Right lobe of liver (tissue), 6 donors: ENCODE measurements around the gene CHMP2B. TPM values are rescaled to one million over a fixed set of nuclear protein-coding genes. Genes with fewer than 3 reads are reported as not detected.

ENCODE experiments used
- ATAC-seq, 4 donors: fragments of 200-7000 bp; cut with Tn5 transposase; one replicate each; pipeline ENCODE4 v1.9.1; 2020; ENCODE audit warnings: mild to moderate bottlenecking in 4 of 4, moderate library complexity in 4 of 4
- DNase-seq, 3 donors: peaks; one replicate each; pipeline ENCODE4 v3.0.0-alpha.2; 2020
- H3K27ac ChIP-seq, 3 donors: fragments of 200-600 bp; one replicate each; pipeline ENCODE4 v1.8.0; 2022
- H3K27me3 ChIP-seq, 2 donors: fragments of 200-600 bp; one replicate each; pipeline ENCODE4 v1.8.0; 2022
- H3K36me3 ChIP-seq, 4 donors: fragments of 200-600 bp; sonication (generic) in 1 of 4; one replicate each; pipeline versions ENCODE4 v1.5.1 to v1.8.0; 2017 to 2022; ENCODE audit warnings: control low read depth in 1 of 4
- H3K4me1 ChIP-seq, 4 donors: fragments of 200-600 bp; sonication (generic) in 1 of 4; one replicate each; pipeline versions ENCODE4 v1.5.1 to v1.8.0; 2017 to 2022; ENCODE audit warnings: control low read depth in 1 of 4
- H3K4me3 ChIP-seq, 3 donors: fragments of 200-600 bp; one replicate each; pipeline ENCODE4 v1.8.0; 2022
- H3K9me3 ChIP-seq, 4 donors: fragments of 200-600 bp; sonication (generic) in 1 of 4; one replicate each; pipeline versions ENCODE4 v1.5.1 to v1.8.0; 2017 to 2022; ENCODE audit warnings: control low read depth in 1 of 4
- POLR2A ChIP-seq: fragments of 450-650 bp; IDR thresholded peaks from one replicate; pipeline ENCODE4 v1.6.1; 2017; ENCODE audit warnings: antibody characterized with exemption, mild to moderate bottlenecking
- WGBS: methylation state at CpG from one replicate; pipeline ENCODE4 v1.1.6; 2018; ENCODE audit warnings: low coverage, low lambda C conversion rate; ENCODE audit not compliant: insufficient coverage; ENCODE audit errors: missing lambda C conversion rate; 5-methylcytosine and 5-hydroxymethylcytosine counted together
- intact Hi-C, 2 donors: fragments of 100-400 bp; cut with DNase I; formaldehyde crosslinking; loops; one replicate each; pipeline versions ENCODE4 v1.11.2 to v1.14.1; 2022
- total RNA-seq, 6 experiments: library from RNA; depleted of rRNA in 2 of 6; stranded (reverse); fragments of >200 nt in 2 of 6; fragmentation: NEBNext Ultra II Directional in 3 of 6; extraction: Animal tissue kit (Norgen Biotek cat#: 25700) in 3 of 6; gene quantifications; one replicate each; pipeline versions ENCODE4 v1.1.0 to v1.2.4, GENCODE V29; 2016 to 2023
- TF ChIP-seq, protein P1 (sequence below), 4 donors: fragments of 200-600 bp in 3 of 4; fragments of 450-650 bp in 1 of 4; IDR thresholded peaks; one replicate each; pipeline versions ENCODE4 v1.5.1 to v1.8.0; 2016 to 2022; ENCODE audit warnings: antibody characterized with exemption in 4 of 4, mild to moderate bottlenecking in 2 of 4
- donor health status: DM: no; HTN: yes; CAD: no.
- donor health status: DM: no; HTN: no; CAD: no.
- donor health status: DM: no; HTN: no; CAD: no.
- donor health status: DM: no; HTN: yes; CAD: no.
- donor health status: DM: no; HTN: yes; CAD: no.

CHMP2B gene
- total RNA-seq, 6 experiments from 2014 or later: 16.9 to 34.8 (median 21.3) TPM

DNA sequence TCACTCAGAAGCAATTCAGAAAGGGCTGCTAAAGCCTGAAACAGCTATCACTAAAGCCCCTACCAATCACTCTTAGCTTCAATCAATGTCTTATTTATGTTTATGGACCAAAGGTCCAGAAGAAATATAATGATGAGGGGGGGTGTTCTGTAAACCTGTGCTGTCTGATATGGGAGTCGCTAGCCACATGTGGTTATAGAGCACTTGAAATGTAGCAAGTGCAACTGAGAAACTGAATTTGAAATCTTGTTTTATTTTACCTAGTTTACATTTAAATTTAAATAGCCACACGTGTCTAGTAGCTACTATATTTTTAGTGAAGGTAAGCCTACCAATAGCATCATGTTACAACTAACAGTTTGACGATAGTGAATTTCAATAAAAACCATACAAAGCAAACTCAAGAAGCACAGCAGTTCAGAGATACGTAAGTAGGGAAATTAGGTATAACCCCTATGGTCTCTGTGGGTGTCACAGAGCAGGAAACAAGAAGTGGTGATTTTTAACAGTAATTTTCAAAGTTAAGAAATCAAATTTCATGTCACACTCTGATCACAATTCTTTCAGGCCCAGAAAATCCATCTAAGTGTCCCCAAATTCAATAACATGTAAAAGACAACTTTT lies 45.7 kb downstream of the CHMP2B start:
- Histone ChIP-seq H3K4me3 (no peak overlapping the region), H3K36me3 (no peaks in the 10 kb centered on the region), H3K9me3 (no peaks in the 10 kb centered on the region), H3K27me3 (no peaks in the 10 kb centered on the region), H3K4me1 (no peaks in the 10 kb centered on the region), H3K27ac (no peak overlapping the region)
- 78% methylated on average over 4 of the region's 4 CpGs for WGBS
- DNase-seq: no peak
- intact Hi-C loops: no loop called here
- TF ChIP-seq POLR2A: no peak
- TF ChIP-seq, protein P1, sequence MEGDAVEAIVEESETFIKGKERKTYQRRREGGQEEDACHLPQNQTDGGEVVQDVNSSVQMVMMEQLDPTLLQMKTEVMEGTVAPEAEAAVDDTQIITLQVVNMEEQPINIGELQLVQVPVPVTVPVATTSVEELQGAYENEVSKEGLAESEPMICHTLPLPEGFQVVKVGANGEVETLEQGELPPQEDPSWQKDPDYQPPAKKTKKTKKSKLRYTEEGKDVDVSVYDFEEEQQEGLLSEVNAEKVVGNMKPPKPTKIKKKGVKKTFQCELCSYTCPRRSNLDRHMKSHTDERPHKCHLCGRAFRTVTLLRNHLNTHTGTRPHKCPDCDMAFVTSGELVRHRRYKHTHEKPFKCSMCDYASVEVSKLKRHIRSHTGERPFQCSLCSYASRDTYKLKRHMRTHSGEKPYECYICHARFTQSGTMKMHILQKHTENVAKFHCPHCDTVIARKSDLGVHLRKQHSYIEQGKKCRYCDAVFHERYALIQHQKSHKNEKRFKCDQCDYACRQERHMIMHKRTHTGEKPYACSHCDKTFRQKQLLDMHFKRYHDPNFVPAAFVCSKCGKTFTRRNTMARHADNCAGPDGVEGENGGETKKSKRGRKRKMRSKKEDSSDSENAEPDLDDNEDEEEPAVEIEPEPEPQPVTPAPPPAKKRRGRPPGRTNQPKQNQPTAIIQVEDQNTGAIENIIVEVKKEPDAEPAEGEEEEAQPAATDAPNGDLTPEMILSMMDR (IDR thresholded peaks at IDR 0.05): no peak
- no peak for ATAC-seq

DNA sequence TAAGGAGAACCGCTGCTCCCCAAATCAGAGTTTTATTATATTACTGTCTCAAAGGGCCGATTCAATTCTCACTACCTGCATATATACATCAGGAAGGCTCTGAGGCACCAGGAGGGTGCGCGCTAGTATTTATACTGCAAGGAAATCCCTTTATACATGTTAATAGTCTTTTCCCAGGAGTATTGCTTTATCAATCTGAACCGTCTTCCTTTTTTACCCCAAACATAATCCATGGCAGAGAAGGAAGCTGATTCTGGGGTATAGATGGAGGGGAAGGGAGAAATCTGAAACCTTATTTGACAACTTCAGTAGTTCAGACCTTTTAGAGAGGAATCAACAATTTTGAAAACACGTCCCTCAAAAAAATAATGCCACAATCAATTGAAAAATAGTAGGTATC lies 49.4 kb downstream of the CHMP2B start, which contains the start of gene POU1F1:
Gene POU1F1, minus strand, starts transcription at position 101 of the 400 bp plus-strand sequence. CDS start 122 bp downstream, outside the sequence.
- 73% methylated on average over 6 of the region's 6 CpGs for WGBS

DNA sequence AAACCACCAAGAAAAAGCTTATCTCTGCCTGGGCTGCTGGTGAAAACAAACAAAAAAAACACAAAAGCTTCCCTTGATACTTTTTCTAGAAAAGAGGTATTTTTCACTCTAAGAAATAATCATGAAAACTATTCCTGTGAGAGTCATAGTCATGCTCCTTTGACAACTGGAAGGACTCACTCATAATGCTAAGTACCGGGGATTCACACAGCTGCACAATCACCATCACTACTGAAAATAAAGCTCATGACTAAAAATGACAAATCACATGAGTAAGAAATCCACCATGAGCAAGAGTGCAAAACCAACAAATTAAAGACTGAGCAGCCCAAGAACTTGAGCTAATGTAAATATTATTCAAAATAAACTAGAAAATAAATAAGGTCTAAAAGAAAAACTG lies 59.9 kb downstream of the CHMP2B start:
- Histone ChIP-seq H3K4me3 (no peak overlapping the region), H3K4me1 (no peaks in the 10 kb centered on the region), H3K27ac (no peak overlapping the region), H3K9me3 (no peaks in the 10 kb centered on the region), H3K36me3 (no peaks in the 10 kb centered on the region), H3K27me3 (no peaks in the 10 kb centered on the region)
- 67% methylated on average over 1 of the region's 1 CpG for WGBS
- TF ChIP-seq, protein P1 (IDR thresholded peaks at IDR 0.05): no peak
- no peak for TF ChIP-seq POLR2A
- intact Hi-C loops: no loop called here
- no peak for DNase-seq
- ATAC-seq: no peak

More for the DNA sequence above, 49.4 kb downstream of the CHMP2B start, which contains the start of gene POU1F1:
- no peak for DNase-seq
- no peak within 1 kb of the TSS for H3K4me3 ChIP-seq
- no peaks in the 10 kb centered on the region for H3K27me3 ChIP-seq
- no peak for ATAC-seq
- no peak for TF ChIP-seq POLR2A
- TF ChIP-seq, protein P1 (IDR thresholded peaks at IDR 0.05): no peak
- intact Hi-C loops: no loop called here
- H3K4me1 ChIP-seq: no peaks in the 10 kb centered on the region
- H3K36me3 ChIP-seq: no peaks in the 10 kb centered on the region
- H3K27ac ChIP-seq: no peak within 1 kb of the TSS
- H3K9me3 ChIP-seq: no peaks in the 10 kb centered on the region

DNA sequence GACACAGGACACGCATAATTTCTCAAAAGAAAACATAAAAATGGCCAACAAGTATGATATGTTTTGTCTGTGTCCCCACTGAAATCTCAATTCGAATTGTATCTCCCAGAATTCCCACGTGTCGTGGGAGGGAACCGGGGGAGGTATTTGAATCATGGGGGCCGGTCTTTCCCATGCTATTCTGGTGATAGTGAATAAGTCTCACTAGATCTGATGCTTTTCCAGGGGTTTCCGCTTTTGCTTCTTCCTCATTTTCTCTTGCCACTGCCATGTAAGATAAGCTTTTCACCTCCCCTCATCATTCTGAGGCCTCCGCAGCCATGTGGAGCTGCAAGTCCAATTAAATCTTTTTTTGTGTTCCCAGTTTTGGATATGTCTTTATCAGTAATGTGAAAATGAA lies 61.3 kb downstream of the CHMP2B start:
- H3K9me3 ChIP-seq: no peaks in the 10 kb centered on the region
- WGBS: 79% methylated on average over 7 of the region's 8 CpGs

More for the DNA sequence above, 61.3 kb downstream of the CHMP2B start:
- H3K36me3 ChIP-seq: no peaks in the 10 kb centered on the region
- no peaks in the 10 kb centered on the region for H3K27me3 ChIP-seq
- DNase-seq (no peak), ATAC-seq (no peak)
- TF ChIP-seq POLR2A: no peak
- TF ChIP-seq, protein P1 (IDR thresholded peaks at IDR 0.05): no peak
- no peak overlapping the region for H3K4me3 ChIP-seq
- H3K27ac ChIP-seq: no peak overlapping the region
- intact Hi-C loops: no loop called here
- H3K4me1 ChIP-seq: no peaks in the 10 kb centered on the region
